ENCODE measurements around the gene NMNAT2.

DNA sequence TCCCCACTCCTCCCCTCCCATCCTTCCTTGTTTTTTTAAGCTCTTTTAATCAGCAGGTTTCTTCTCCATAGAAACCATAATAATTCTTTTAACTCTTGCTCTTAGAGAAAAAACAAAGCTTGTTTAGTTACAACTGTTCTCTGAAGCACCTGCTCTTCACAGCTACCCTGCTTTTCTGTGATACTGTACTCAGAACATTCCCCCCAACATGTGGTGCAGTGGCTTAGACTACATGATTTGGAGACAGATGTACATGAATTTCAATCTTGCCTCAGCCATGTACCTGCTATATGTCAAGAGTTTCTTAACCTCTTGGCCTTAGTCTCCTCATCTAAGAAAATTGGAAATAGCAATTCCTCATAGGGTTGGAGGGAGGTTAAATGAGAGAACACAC lies 198.6 kb downstream of the NMNAT2 start:
- TF ChIP-seq RARB (CRISPR knock-in tag; IDR thresholded peaks at IDR 0.05) (no peak), SNAI2 (CRISPR knock-in tag; IDR thresholded peaks at IDR 0.05) (no peak), ARNTL (CRISPR knock-in tag; IDR thresholded peaks at IDR 0.05; ENCODE audit: borderline replicate concordance, low read depth) (no peak), ZFP30 (CRISPR knock-in tag; IDR thresholded peaks at IDR 0.05) (no peak), TOX (CRISPR knock-in tag; IDR thresholded peaks at IDR 0.05; ENCODE audit: borderline replicate concordance) (no peak), ZFP3 (CRISPR knock-in tag; IDR thresholded peaks at IDR 0.05) (no peak), TCF4 (CRISPR knock-in tag; IDR thresholded peaks at IDR 0.05; ENCODE audit: borderline replicate concordance) (no peak), ESRRG (CRISPR knock-in tag; IDR thresholded peaks at IDR 0.05) (no peak), ZNF565 (CRISPR knock-in tag; conservative IDR thresholded peaks at IDR 0.05; ENCODE audit: low read depth) (no peak)
- TF ChIP-seq, protein P1, sequence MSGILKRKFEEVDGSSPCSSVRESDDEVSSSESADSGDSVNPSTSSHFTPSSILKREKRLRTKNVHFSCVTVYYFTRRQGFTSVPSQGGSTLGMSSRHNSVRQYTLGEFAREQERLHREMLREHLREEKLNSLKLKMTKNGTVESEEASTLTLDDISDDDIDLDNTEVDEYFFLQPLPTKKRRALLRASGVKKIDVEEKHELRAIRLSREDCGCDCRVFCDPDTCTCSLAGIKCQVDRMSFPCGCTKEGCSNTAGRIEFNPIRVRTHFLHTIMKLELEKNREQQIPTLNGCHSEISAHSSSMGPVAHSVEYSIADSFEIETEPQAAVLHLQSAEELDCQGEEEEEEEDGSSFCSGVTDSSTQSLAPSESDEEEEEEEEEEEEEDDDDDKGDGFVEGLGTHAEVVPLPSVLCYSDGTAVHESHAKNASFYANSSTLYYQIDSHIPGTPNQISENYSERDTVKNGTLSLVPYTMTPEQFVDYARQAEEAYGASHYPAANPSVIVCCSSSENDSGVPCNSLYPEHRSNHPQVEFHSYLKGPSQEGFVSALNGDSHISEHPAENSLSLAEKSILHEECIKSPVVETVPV (CRISPR knock-in tag; IDR thresholded peaks at IDR 0.05), result no peak
- TF ChIP-seq, protein P2, sequence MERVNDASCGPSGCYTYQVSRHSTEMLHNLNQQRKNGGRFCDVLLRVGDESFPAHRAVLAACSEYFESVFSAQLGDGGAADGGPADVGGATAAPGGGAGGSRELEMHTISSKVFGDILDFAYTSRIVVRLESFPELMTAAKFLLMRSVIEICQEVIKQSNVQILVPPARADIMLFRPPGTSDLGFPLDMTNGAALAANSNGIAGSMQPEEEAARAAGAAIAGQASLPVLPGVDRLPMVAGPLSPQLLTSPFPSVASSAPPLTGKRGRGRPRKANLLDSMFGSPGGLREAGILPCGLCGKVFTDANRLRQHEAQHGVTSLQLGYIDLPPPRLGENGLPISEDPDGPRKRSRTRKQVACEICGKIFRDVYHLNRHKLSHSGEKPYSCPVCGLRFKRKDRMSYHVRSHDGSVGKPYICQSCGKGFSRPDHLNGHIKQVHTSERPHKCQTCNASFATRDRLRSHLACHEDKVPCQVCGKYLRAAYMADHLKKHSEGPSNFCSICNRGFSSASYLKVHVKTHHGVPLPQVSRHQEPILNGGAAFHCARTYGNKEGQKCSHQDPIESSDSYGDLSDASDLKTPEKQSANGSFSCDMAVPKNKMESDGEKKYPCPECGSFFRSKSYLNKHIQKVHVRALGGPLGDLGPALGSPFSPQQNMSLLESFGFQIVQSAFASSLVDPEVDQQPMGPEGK (CRISPR knock-in tag; IDR thresholded peaks at IDR 0.05; ENCODE audit: borderline replicate concordance), result no peak

Measured in SK-N-SH treated with all-trans-retinoic acid at 6 μM for 48 hours (cell line).